PC-9 (cell line): Measurements from ENCODE around the gene MXRA7. TPM values are rescaled to one million over a fixed set of nuclear protein-coding genes. Genes with fewer than 3 reads are reported as not detected.

Experiments used
- BruUV-seq: library from RNA; stranded (reverse); fragments of 400-500 nt; replicated peaks from 2 replicates; lab custom pipeline; 2021; lab: Mats Ljungman, UMichigan
- CTCF ChIA-PET: fragments of 300-600 bp; sonication (Branson Sonifier 250); formaldehyde crosslinking; loops from one replicate; lab custom pipeline; 2022; ENCODE audit warnings: antibody characterized with exemption; lab: Charles Lee
- POLR2A ChIA-PET: fragments of 300-600 bp; sonication (Branson Sonifier 250); formaldehyde crosslinking; loops from one replicate; lab custom pipeline; 2022; ENCODE audit warnings: antibody characterized with exemption; ENCODE audit not compliant: unreplicated experiment; lab: Charles Lee
- DNase-seq, 2 experiments: peaks; one replicate each; pipeline versions ENCODE4 v3.0.0 to v3.0.0-alpha.2; 2015 to 2022; ENCODE audit warnings: mixed read lengths in 1 of 2
- H2AFZ ChIP-seq: fragments of 200-600 bp; sonication (generic); 2 replicates; pipeline ENCODE4 v1.8.1; 2017; ENCODE audit warnings: antibody characterized with exemption
- H3F3A ChIP-seq: fragments of 200-600 bp; sonication (generic); 2 replicates; pipeline ENCODE4 v1.8.1; 2017; ENCODE audit warnings: antibody characterized with exemption, mild to moderate bottlenecking, low read depth; ENCODE audit not compliant: insufficient read depth
- H3K27ac ChIP-seq: fragments of 200-600 bp; sonication (generic); 2 replicates; pipeline ENCODE4 v1.6.1; 2016; ENCODE audit warnings: mixed run types
- H3K27me3 ChIP-seq: fragments of 200-600 bp; sonication (generic); 2 replicates; pipeline ENCODE4 v1.6.1; 2016; ENCODE audit warnings: low read depth, mixed run types; ENCODE audit not compliant: insufficient read depth
- H3K36me3 ChIP-seq: fragments of 200-600 bp; sonication (generic); 2 replicates; pipeline ENCODE4 v1.6.1; 2016; ENCODE audit warnings: low read depth, mixed run types
- H3K4me1 ChIP-seq: fragments of 200-600 bp; sonication (generic); replicated peaks from 2 replicates; pipeline ENCODE4 v1.6.1; 2016; ENCODE audit warnings: mixed run types; ENCODE audit not compliant: insufficient read depth
- H3K4me2 ChIP-seq: fragments of 200-600 bp; sonication (generic); 2 replicates; pipeline ENCODE4 v1.6.1; 2017; ENCODE audit warnings: mixed run types
- H3K4me3 ChIP-seq: fragments of 200-600 bp; sonication (generic); 2 replicates; pipeline ENCODE4 v1.6.1; 2016; ENCODE audit warnings: mixed run types
- H3K79me2 ChIP-seq: fragments of 200-600 bp; sonication (generic); 2 replicates; pipeline ENCODE4 v1.6.1; 2017; ENCODE audit warnings: low read depth, mixed run types
- H3K9me2 ChIP-seq: fragments of 200-600 bp; sonication (generic); 2 replicates; pipeline ENCODE4 v1.8.1; 2017; ENCODE audit warnings: mild to moderate bottlenecking; ENCODE audit not compliant: insufficient read depth
- H3K9me3 ChIP-seq: fragments of 200-600 bp; sonication (generic); 2 replicates; pipeline ENCODE4 v1.8.1; 2016; ENCODE audit warnings: low read depth; ENCODE audit not compliant: insufficient read depth
- H4K20me1 ChIP-seq: fragments of 200-600 bp; sonication (generic); 2 replicates; pipeline ENCODE4 v1.8.1; 2017; ENCODE audit not compliant: insufficient read depth
- EZH2 ChIP-seq: fragments of 200-600 bp; sonication (generic); IDR thresholded peaks from 2 replicates; pipeline ENCODE4 v1.8.0; 2017; ENCODE audit warnings: antibody characterized with exemption, low read depth
- intact Hi-C: fragments of 100-400 bp; cut with micrococcal nuclease; formaldehyde crosslinking; loops from one replicate; pipeline ENCODE4 v1.10.0; 2022; ENCODE audit not compliant: unreplicated experiment
- total RNA-seq: library from RNA; stranded (reverse); gene quantifications from 2 replicates; pipeline ENCODE4 v1.2.3, GENCODE V29; 2021
- TF ChIP-seq, protein P1 (sequence below): fragments of 200-600 bp; sonication (generic); conservative IDR thresholded peaks from 2 replicates; pipeline ENCODE4 v1.6.1; 2017; ENCODE audit warnings: mixed run types, antibody characterized with exemption, mild to moderate bottlenecking, moderate library complexity

Gene MXRA7
- total RNA-seq, 1 experiment from 2014 or later, result 5.5 TPM

GRCh38 chr17:76691379-76692191 lies 19.2 kb downstream of the MXRA7 start:
- no peaks in the 10 kb centered on the region for H3K79me2 ChIP-seq

DNA sequence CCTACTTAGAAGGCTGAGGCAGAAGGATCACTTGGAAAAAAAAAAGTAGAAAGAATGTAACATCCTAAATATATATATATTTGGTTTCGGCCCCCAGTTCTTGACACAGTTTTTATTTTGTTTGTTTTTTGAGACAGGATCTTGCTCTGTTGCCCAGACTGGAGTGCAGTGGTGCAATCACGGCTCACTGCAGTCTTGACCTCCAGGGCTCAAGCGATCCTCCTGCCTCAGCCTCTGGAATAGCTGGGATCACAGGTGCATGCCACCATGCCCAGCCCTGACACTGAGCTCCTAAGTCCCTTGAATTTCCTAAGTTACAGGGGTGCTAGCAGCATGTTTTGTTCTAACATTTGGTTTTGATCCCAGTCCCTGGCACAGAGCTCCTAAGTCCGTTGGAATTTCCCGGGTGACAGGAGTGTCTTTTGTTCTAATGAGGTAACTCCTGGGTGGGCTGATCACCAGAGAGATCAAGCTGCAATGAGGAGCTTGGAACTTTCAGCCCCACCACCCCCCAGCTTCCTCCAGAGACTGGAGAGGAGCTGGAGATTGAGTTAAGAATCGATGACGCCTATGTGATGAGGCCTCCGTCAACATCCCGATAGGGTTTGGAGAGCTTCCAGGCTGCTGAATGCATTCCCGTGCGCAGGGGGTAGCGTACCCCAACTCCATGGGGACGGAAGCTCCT lies 20.0 kb downstream of the MXRA7 start:
- Histone ChIP-seq H3K27ac (no peak overlapping the region), H4K20me1 (no peaks in the 10 kb centered on the region), H3K9me2 (no peaks in the 10 kb centered on the region), H2AFZ (no peak overlapping the region), H3K27me3 (no peaks in the 10 kb centered on the region), H3K4me3 (no peak overlapping the region), H3K36me3 (no peaks in the 10 kb centered on the region), H3F3A (no peaks in the 10 kb centered on the region), H3K4me1 (no peaks in the 10 kb centered on the region), H3K4me2 (no peak overlapping the region), H3K79me2 (no peaks in the 10 kb centered on the region), H3K9me3 (no peaks in the 10 kb centered on the region)
- DNase-seq, result no peak
- TF ChIP-seq EZH2, result no peak
- TF ChIP-seq, protein P1, sequence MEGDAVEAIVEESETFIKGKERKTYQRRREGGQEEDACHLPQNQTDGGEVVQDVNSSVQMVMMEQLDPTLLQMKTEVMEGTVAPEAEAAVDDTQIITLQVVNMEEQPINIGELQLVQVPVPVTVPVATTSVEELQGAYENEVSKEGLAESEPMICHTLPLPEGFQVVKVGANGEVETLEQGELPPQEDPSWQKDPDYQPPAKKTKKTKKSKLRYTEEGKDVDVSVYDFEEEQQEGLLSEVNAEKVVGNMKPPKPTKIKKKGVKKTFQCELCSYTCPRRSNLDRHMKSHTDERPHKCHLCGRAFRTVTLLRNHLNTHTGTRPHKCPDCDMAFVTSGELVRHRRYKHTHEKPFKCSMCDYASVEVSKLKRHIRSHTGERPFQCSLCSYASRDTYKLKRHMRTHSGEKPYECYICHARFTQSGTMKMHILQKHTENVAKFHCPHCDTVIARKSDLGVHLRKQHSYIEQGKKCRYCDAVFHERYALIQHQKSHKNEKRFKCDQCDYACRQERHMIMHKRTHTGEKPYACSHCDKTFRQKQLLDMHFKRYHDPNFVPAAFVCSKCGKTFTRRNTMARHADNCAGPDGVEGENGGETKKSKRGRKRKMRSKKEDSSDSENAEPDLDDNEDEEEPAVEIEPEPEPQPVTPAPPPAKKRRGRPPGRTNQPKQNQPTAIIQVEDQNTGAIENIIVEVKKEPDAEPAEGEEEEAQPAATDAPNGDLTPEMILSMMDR, result no peak
- intact Hi-C loops, result no loop called here
- ChIA-PET CTCF (no interaction called here), POLR2A (no interaction called here)
- BruUV-seq, result no TSS peak

More at GRCh38 chr17:76691379-76692191, 19.2 kb downstream of the MXRA7 start:
- H3K4me3 ChIP-seq, result no peak overlapping the region
- no peaks in the 10 kb centered on the region for H3F3A ChIP-seq
- CTCF ChIA-PET, result no interaction called here
- BruUV-seq, result no TSS peak
- DNase-seq, result no peak
- no peaks in the 10 kb centered on the region for H3K36me3 ChIP-seq
- no peaks in the 10 kb centered on the region for H3K9me3 ChIP-seq
- H3K9me2 ChIP-seq, result no peaks in the 10 kb centered on the region
- no peak overlapping the region for H3K27ac ChIP-seq
- intact Hi-C loops, result no loop called here
- no peak for TF ChIP-seq EZH2
- TF ChIP-seq, protein P1, result no peak
- H3K27me3 ChIP-seq, result no peaks in the 10 kb centered on the region
- no peak overlapping the region for H3K4me2 ChIP-seq
- no peak overlapping the region for H2AFZ ChIP-seq
- H3K4me1 ChIP-seq, result no peaks in the 10 kb centered on the region
- no peaks in the 10 kb centered on the region for H4K20me1 ChIP-seq
- POLR2A ChIA-PET, result no interaction called here

GRCh38 chr17:76689859-76690258 lies 20.9 kb downstream of the MXRA7 start:
- H3K4me2 ChIP-seq, result no peak overlapping the region
- no peaks in the 10 kb centered on the region for H3F3A ChIP-seq
- H3K27me3 ChIP-seq, result no peaks in the 10 kb centered on the region
- intact Hi-C loops, result no loop called here
- no peaks in the 10 kb centered on the region for H3K79me2 ChIP-seq
- DNase-seq, result no peak
- no peak overlapping the region for H3K4me3 ChIP-seq
- POLR2A ChIA-PET, result interaction anchor here (0.7 kb wide), 1 partner anchor 122 kb away, joined by 9 read pairs; no protein-coding TSS in a partner anchor
- H3K9me2 ChIP-seq, result no peaks in the 10 kb centered on the region
- no peak overlapping the region for H2AFZ ChIP-seq
- H4K20me1 ChIP-seq, result no peaks in the 10 kb centered on the region
- H3K4me1 ChIP-seq, result no peaks in the 10 kb centered on the region
- H3K9me3 ChIP-seq, result no peaks in the 10 kb centered on the region
- H3K36me3 ChIP-seq, result no peaks in the 10 kb centered on the region
- no TSS peak for BruUV-seq
- CTCF ChIA-PET, result no interaction called here
- H3K27ac ChIP-seq, result no peak overlapping the region
- TF ChIP-seq, protein P1, result no peak
- TF ChIP-seq EZH2, result no peak
